ENCODE data around the gene HSPB6. TPM values are rescaled to one million over a fixed set of nuclear protein-coding genes. Genes with fewer than 3 reads are reported as not detected.

The HSPB6 gene
- total RNA-seq, 1 donor from 2014 or later: 1.9 TPM

DNA sequence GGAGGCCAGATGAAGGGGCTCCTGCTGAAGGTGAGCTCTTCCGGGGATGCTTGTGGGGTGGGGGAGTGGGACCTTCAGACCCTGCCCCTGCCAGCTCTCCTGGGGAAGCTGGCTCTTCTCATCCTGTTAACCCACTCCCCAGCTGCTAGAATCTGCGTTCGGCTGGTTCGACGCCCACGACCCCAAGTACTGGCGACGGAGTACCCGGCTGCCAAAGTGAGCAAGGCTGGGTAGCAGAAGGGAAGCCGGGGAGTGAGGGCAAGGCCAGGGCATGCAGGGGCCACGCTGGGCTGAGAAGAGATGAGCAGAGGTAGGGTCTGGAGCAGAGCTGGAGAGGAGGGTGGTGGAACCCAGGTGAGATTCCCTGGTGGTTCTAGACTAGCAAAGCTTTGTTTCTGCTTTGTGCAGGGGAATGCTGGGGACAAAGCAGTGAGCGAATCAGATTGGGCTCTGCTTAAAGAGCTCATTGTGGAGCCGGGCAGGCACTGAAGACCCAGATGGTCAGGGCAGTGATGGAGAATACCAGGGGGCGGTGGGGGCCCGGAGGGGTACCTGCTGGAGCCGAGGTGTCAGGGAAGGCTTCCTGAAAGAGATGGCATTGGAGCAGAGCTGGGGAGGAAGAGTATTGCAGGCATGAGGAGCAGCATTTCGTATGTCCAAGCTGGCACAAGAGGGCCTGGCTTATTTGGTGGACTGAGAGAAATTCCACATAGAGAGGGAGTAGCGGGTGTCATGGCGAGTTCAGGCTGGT, 28.7 kb downstream of the HSPB6 start:
- peaks cover 48% of the 10 kb centered on the region for H4K20me1 ChIP-seq (ENCODE audit: insufficient read depth, low read length)
- TF ChIP-seq, protein P1, sequence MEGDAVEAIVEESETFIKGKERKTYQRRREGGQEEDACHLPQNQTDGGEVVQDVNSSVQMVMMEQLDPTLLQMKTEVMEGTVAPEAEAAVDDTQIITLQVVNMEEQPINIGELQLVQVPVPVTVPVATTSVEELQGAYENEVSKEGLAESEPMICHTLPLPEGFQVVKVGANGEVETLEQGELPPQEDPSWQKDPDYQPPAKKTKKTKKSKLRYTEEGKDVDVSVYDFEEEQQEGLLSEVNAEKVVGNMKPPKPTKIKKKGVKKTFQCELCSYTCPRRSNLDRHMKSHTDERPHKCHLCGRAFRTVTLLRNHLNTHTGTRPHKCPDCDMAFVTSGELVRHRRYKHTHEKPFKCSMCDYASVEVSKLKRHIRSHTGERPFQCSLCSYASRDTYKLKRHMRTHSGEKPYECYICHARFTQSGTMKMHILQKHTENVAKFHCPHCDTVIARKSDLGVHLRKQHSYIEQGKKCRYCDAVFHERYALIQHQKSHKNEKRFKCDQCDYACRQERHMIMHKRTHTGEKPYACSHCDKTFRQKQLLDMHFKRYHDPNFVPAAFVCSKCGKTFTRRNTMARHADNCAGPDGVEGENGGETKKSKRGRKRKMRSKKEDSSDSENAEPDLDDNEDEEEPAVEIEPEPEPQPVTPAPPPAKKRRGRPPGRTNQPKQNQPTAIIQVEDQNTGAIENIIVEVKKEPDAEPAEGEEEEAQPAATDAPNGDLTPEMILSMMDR (IDR thresholded peaks at IDR 0.05; ENCODE audit: insufficient read depth, low read depth, low read length): no peak
- no peak for TF ChIP-seq EZH2 (IDR thresholded peaks at IDR 0.05; ENCODE audit: insufficient read depth, low read length)
- H3K9me3 ChIP-seq (ENCODE audit: insufficient read depth, low read depth, low read length): no peaks in the 10 kb centered on the region
- no peak for FAIRE-seq
- no peaks in the 10 kb centered on the region for H3K4me1 ChIP-seq (ENCODE audit: insufficient read depth, low read length)
- H3K27me3 ChIP-seq (ENCODE audit: insufficient read depth, low read length): no peaks in the 10 kb centered on the region
- H3K36me3 Mint-ChIP-seq (ENCODE audit: low read depth, unreplicated experiment): peaks cover 17% of the 10 kb centered on the region
- peaks cover 42% of the 10 kb centered on the region for H3K36me3 ChIP-seq (ENCODE audit: insufficient read depth, low read length)
- no peaks in the 10 kb centered on the region for H3K27me3 Mint-ChIP-seq (ENCODE audit: low read depth, unreplicated experiment)
- H3K4me2 ChIP-seq (ENCODE audit: low read length): no peak overlapping the region
- no peak for DNase-seq (ENCODE audit: low read depth)
- H3K4me1 Mint-ChIP-seq (ENCODE audit: low read depth, unreplicated experiment): no peaks in the 10 kb centered on the region
- no peaks in the 10 kb centered on the region for H3K9me3 Mint-ChIP-seq (ENCODE audit: unreplicated experiment)
- H3K79me2 ChIP-seq (ENCODE audit: insufficient read depth, low read length): no peaks in the 10 kb centered on the region
- no peak overlapping the region for H3K9ac ChIP-seq (ENCODE audit: low read length)
- H3K27ac ChIP-seq (ENCODE audit: low read depth, low read length): no peak overlapping the region
- H3K27ac Mint-ChIP-seq (ENCODE audit: unreplicated experiment): no peak overlapping the region
- no peak overlapping the region for H2AFZ ChIP-seq (ENCODE audit: low read depth, low read length)
- no peak overlapping the region for H3K4me3 Mint-ChIP-seq (ENCODE audit: unreplicated experiment)
- H3K4me3 ChIP-seq (ENCODE audit: insufficient read depth, low read depth, low read length): no peak overlapping the region

DNA sequence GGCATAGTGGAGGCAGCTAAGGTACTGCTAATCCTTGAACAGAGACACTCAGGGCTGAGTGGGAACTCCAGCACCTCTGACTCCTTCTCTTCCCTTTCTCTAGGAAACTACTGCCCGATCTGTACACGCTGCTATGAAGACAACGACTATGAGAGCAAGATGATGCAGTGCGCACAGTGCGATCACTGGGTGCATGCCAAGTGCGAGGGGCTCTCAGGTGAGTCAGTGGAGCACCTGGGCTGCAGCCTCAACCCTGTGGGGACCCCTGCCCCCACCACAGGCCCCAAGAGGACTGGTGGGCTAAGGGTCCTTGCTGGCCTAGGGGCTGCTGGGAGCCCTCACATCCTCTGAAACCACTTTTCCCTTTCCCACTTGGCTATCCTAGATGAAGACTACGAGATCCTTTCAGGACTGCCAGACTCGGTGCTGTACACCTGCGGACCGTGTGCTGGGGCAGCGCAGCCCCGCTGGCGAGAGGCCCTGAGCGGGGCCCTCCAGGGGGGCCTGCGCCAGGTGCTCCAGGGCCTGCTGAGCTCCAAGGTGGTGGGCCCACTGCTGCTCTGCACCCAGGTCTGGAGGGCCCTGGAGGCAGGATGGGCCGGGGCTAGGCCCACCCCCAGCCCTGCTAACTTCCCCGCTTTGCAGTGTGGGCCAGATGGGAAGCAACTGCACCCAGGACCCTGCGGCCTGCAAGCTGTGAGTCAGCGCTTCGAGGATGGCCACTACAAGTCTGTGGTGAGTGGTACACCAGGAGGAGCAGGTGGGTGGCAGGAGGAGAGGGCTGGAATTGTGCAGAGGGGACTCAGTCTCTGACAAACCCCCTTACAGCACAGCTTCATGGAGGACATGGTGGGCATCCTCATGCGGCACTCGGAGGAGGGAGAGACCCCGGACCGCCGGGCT, 29.5 kb downstream of the HSPB6 start:
- Histone ChIP-seq H3K4me2 (ENCODE audit: low read length) (no peak overlapping the region), H3K79me2 (ENCODE audit: insufficient read depth, low read length) (peaks cover 4% of the 10 kb centered on the region), H3K36me3 (ENCODE audit: insufficient read depth, low read length) (peaks cover 44% of the 10 kb centered on the region), H4K20me1 (ENCODE audit: insufficient read depth, low read length) (peaks cover 57% of the 10 kb centered on the region), H3K27ac (ENCODE audit: low read depth, low read length) (no peak overlapping the region), H3K9me3 (ENCODE audit: insufficient read depth, low read depth, low read length) (no peaks in the 10 kb centered on the region), H3K9ac (ENCODE audit: low read length) (no peak overlapping the region), H3K4me3 (ENCODE audit: insufficient read depth, low read depth, low read length) (no peak overlapping the region), H3K27me3 (ENCODE audit: insufficient read depth, low read length) (no peaks in the 10 kb centered on the region), H2AFZ (ENCODE audit: low read depth, low read length) (no peak overlapping the region), H3K4me1 (ENCODE audit: insufficient read depth, low read length) (no peaks in the 10 kb centered on the region)
- no peaks in the 10 kb centered on the region for H3K4me1 Mint-ChIP-seq (ENCODE audit: low read depth, unreplicated experiment)
- H3K9me3 Mint-ChIP-seq (ENCODE audit: unreplicated experiment): no peaks in the 10 kb centered on the region
- no peak overlapping the region for H3K27ac Mint-ChIP-seq (ENCODE audit: unreplicated experiment)
- H3K4me3 Mint-ChIP-seq (ENCODE audit: unreplicated experiment): no peak overlapping the region
- FAIRE-seq (no peak), DNase-seq (ENCODE audit: low read depth) (no peak)
- TF ChIP-seq, protein P1 (IDR thresholded peaks at IDR 0.05; ENCODE audit: insufficient read depth, low read depth, low read length): no peak
- no peak for TF ChIP-seq EZH2 (IDR thresholded peaks at IDR 0.05; ENCODE audit: insufficient read depth, low read length)
- H3K36me3 Mint-ChIP-seq (ENCODE audit: low read depth, unreplicated experiment): peaks cover 17% of the 10 kb centered on the region
- no peaks in the 10 kb centered on the region for H3K27me3 Mint-ChIP-seq (ENCODE audit: low read depth, unreplicated experiment)

Data from astrocyte (in vitro differentiated cells and primary cell).